ENCODE data around the gene SLC1A6.
"Not testable (repeated sequence)": the region's sequence is repeated elsewhere in the genome, so short reads cannot be mapped to it uniquely, and the experiment has no call there.

The SLC1A6 gene

DNA sequence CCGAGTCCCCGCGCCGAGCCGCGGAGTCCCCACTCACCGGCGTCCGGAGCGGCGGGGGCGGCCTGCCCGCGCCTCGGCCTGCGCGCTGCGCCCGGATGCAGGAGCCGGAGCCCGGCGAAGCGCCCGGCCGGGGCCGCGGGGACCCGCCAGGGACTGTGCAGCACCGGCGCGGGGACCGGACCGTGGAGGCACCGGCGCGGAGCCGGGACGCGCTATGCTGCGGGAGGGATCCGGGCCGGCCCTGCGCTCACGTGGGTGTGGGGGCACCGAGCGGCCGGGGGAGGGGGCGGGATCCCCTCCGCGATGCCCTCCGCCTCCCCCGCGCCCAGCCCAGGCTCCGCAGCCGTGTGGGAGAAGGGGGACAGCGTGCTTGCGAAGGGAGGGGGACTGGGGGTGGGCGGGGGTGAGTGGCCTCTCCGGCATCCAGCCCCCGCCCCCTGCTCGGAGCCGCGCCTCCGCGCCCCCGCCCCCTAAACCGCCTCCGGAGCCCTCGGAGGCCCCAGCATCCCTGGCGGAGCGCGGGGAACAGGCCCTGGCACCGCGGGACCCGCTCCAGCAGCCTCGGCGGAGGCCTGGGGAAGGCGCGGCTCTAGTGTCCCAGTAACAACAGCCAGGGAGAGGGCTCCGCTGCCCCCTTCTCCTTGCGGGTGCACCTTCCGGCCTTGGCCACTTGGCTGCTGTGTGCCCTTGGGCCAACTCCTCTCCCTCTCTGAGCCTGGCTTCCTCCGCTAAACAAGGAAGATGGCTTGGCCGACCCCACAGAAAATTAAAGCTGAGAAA, at the start of gene SLC1A6:
Gene SLC1A6, minus strand, starts transcription at position 389 of the 780 bp plus-strand sequence. CDS start 6,954 bp downstream, outside the sequence.
- DNase-seq (ENCODE audit: low spot score): no peak

DNA sequence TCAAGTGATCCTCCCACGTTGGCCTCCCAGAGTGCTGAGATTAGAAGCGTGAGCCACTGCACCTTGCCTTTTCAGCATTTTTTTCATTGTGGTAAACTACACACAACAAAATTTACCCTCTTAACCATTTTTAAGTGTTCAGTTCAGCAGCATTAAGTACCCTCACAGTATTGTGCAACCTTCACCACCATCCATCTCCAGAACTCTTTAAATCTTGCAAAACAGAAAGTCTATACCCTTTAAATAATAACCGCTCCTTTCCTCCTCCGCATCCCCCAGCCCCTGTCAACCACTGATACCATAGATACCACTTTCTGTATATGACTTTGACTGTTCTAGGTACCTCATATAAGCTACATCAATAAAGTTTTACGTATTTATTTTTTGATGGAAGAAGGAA, 48.8 kb upstream of the SLC1A6 start:
- no peak for DNase-seq (ENCODE audit: low spot score)

DNA sequence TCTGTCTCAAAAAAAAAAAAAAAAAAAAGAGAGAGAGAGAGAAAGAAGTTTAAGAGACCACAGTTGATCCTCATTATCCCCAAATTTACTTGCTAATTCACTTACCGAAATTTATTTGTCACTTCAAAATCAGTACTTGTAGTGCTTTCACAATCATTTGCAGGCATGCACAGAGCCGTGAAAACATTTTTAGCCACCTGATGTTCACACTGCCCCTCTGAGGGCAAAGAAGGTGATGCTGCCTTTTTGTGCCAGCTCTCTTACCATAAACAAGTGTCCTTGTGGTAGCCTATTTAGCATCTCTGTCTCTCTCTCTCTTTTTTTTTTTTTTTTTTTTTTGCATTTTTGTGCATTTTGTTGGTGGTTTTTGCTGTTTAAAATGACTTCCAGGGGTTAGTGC, 45.6 kb upstream of the SLC1A6 start:
- no peak for DNase-seq (ENCODE audit: low spot score)

DNA sequence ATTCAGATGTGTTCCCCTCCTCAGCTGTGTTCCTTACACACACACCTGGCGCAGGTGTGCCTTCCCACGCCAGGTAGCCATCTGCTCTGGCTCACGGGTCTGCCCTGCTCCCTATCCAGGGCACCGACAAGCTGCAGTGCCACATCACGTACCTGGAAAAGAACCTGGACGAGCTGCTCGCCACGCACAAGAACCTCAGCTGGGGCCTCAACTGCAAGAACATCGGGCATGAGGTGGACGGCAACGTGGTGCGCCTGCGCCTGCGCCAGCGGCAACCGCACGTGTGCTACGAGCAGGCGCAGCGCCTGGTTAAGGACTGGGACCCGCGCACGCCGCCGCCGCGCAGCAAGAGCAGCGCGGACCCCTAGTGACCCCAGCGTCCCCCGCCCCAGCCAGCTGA, 43.1 kb upstream of the SLC1A6 start:
- no peak for DNase-seq (ENCODE audit: low spot score)

DNA sequence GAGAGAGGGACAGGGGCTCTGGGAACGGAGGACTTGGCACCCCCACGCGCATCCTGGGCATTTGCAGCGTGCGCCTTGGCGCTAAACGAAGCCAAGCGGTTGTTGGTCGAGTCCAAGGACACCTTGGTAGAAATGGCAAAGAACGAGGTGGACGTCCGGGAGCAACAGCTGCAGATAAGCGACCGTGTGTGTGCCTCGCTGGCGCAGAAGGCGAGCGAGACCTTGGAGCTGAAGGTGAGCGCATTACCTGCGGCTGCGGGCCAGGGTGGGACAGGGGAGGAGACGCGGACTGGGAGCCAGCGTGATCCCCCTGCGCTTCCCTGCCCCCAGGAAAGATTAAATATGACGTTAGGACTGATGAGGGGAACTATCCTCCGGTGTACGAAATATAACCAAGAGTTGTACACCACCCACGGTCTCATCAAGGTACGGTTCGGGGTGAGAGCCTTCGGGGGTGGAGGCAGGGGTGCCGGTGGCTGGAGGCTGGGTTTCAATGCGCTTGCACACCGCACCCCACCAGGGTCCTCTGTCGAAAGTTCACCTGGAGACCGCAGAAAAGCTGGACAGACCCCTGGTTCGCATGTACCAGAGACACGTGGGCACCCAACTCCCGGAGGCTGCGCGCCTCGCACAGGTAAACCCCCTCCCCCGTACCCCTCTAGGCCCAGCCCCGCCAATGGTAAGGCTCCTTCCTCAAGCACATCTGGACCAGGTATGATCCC, 41.8 kb upstream of the SLC1A6 start:
- no peak for DNase-seq (ENCODE audit: low spot score)

DNA sequence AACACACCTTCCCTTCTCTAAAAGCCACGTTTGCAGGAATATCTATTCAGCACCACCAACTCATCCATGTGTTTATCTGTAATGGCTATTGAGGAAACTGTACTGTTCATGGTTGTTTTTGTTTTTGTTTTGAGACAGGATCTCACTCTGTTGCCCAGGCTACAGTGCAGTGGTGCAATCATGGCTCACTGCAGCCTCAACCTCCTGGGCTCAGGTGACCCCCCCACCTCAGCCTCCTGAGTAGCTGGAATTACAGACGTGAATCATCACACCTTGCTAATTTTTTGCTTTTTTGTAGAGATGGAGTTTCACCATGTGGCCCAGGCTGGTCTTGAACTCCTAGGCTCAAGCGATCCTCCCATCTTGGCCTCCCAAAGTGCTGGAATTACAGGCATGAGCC, 39.2 kb upstream of the SLC1A6 start:
- DNase-seq (ENCODE audit: low spot score): not testable (repeated sequence)

DNA sequence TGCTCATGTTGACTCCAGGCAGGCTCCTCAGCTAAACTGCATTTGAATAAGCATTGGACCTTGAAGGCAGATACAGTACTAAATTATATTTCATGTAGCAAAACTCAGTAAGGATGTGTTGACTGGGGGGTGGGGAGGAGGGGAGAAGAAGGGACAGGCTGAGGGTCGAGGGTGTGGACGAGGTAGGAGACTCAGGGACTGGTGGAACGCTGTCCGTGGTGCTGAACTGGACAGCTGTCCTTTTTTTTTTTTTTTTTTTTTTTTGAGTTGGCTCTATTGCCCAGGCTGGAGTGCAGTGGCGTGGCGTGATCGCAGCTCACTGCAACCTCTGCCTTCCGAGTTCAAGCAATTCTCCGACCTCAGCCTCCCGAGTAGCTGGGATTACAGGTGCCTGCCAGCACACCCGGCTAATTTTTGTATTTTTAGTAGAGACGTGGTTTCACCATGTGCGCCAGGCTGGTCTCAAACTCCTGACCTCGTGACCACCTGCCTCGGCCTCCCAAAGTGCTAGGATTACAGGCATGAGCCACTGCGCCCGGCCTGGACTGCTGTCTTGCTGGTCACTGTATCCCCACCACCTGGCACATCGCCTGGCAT, 36.4 kb upstream of the SLC1A6 start:
- DNase-seq (ENCODE audit: low spot score): no peak

DNA sequence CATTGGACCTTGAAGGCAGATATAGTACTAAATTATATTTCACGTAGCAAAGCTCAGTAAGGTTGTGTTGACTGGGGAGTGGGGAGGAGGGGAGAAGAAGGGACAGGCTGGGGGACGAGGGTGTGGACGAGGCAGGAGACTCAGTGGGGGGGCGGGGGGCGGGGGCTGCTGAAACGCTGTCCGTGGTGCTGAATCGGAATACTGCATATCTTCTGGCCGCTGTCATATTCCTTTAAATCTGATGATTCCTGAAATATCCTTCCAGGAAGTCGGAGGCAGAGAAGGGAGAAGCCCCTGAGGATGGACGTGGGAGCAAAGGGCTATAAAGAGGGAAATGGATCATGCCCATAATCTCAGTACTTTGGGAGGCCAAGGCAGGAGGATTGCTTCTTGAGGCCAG, 34.9 kb upstream of the SLC1A6 start:
- no peak for DNase-seq (ENCODE audit: low spot score)

DNA sequence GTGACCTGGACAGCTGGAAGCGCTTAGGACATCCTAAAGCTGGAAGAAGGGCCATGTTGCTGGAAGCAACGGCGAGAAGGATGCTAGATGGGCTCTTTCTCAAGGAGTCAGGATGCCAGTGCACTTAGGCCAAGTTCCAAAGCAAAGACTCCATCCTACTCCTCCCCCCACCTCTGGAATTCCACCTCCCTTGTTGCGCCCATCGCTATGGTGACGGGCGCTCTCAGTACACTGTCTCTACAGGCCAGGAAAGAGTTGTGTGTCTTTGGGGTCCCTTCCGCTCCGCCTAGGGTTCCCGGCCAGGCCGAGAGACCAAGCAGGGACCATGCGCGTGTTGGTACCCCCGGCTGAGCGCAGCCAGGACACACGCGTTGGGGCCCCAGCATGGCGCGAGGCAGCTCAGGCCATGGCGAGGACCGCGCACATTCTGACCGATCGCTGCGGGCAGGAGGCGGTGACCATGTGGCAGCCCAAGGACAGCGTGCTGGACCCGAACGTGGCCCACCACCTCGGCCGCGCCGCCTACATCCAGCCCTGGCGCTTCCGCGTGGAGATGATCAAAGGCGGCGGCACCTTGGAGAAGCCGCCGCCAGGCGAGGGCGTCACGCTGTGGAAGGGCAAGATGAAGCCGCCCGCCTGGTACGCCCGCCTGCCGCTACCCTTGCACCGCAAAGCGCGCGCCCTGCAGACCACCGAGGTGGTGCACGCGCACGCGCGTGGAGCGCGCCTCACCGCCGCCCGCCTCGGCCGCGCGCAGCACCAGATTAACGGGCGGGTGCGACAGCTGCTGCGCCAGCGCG, 31.0 kb upstream of the SLC1A6 start:
- DNase-seq (ENCODE audit: low spot score): no peak

DNA sequence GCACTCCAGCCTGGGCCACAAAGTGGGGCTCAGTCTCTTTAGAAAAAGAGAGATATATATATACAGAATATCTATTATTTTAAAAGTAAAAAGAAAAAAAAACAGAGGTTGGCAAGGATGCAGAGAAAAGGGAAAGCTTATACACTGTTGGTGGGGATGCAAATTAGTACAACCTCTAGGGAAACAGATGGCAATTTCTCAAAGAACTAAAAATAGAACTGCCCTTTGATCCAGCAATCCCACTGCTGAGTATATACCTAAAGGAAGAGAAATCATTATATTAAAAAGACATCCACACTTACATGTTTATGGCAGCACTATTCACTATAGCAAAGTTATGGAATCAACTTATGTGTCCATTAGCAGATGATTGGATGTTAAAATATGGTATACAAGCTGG, 28.6 kb upstream of the SLC1A6 start:
- no peak for DNase-seq (ENCODE audit: low spot score)

DNA sequence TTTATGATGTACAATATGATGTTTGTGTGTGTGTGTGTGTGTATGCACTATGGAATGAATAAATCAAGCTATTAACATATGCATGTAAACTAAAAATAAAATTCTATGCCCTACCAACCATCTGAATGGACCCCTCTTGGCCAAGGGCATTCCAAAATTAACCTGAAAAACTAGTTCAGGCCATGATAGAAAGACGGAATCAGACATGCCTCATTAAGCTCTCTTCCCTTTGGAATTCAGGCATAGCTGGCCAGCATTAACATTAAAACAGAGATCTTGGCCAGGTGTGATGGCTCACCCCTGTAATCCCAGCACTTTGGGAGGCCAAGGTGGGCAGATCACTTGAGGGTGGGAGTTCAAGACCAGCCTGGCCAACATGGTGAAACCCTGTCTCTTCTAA, 18.3 kb upstream of the SLC1A6 start:
- no peak for DNase-seq (ENCODE audit: low spot score)

DNA sequence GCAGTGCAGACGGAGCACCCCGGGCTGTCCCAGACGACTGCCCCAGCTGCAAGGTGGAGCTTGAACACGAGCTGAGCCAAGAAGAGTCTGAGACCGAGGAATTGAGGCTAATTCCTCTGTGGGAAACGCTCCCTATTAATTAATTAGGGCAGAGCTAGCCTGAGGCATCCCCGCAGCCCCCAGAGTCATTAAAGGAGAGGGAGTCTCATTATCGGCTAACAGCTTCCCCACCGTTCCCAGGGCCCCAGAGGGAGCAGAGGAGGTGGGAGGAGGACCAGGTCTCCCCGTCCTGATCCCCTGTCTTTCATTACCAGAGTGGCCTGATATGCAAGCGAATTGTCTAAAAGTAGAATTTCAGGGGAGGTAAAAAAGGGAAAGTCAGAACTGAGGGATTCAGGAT, 13.1 kb upstream of the SLC1A6 start:
- no peak for DNase-seq (ENCODE audit: low spot score)

DNA sequence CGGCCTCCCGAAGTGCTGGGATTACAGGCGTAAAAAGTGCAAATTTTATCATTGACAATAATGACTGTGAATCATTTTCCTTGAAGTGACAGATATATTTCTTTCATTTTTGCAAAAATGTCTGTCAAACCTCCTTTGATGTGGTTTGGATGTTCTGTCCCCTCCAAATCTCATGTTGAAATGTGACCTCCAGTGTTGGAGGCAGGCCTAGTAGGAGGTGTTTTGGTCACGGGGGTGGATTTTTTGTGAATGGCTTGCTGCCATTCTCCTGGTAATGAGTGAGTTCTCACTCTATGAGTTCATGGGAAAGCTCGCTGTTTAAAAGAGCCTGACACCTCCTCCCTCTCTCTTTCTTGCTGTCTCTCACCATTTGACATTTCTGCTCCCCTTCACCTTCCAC, 5.5 kb upstream of the SLC1A6 start:
- no peak for DNase-seq (ENCODE audit: low spot score)

DNA sequence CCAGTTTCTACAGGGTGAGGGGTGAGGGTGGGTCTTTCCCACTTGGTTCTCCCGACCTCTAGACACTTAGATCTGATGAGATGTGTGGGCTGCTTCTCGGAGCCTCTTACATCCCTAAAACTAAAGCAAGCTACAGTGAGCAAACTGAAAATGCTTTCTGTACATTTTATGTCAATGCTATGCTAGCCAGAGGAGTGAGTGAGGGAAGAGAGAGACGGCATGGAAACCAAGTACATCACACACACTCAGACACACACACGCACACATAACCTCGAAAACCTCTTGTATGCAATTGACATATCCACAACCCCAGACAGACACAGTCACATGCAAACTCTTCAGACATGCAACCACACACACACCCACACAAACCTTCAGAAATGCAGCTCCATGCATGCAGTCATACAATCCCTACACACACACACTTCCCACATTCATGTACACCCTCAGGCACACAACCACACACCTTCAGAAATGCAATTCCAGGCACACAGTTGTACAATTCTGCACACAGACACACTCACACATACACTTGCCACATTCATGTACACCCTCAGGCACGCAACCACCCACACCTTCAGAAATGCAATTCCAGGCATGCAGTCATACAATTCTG, 1.4 kb downstream of the SLC1A6 start:
- DNase-seq (ENCODE audit: low spot score): no peak

DNA sequence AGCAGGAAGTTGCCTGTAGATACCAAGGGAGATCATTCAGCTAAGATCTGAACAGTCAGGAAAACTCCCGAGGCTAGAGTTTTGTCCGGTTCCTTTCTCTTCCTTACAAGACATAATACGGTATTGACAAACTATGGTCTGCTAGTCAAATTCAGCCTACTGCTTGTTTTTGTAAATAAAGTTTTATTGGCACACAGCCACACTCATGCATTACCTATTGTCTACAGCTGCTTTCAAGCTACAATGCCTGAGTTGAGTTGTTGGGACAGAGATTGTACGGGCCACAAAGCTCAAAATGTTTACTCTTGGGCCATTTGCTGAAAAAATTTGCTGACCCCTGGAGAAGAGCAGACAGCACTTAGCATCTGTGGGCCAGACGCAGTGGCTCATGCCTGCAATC, 2.5 kb downstream of the SLC1A6 start:
- DNase-seq (ENCODE audit: low spot score): no peak

DNA sequence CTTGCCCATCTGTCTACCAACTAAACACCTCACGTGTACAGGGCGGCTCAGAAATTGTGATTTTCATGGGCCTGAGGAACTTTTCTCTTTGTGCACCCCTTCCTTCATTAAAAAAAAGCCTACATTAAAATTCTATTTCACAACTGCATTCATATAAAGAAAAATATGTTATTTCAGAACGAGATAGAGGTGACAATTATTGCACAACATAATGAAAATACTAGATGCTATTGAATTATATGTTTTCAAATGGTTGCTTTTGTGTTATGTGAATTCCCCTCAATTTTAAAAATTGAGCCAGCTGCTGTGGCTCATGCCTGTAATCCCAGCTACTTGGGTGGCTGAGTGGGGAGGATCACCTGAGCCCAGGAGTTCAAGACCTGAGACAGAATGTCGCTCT, 5.2 kb downstream of the SLC1A6 start:
- DNase-seq (ENCODE audit: low spot score): no peak

DNA sequence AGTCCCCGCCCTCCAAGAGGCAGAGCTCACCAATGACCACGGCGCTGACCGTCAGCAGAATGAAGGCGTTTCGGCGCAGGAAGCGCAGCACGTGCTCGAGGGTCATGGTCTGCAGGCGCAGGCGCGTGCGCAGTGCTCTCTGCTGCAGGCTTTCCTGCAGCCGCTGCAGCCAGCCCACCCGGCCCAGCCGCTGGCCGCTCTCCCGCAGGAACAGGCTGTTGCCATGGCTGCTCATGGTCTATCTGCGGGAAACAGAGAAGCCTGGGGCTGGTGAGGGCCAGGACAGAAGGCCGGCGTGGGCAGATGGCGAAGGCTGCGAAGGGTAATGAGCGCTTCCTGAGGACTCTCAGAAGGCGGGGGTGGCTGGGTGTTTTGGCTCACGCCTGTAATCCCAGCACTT, 7.0 kb downstream of the SLC1A6 start:
- no peak for DNase-seq (ENCODE audit: low spot score)

DNA sequence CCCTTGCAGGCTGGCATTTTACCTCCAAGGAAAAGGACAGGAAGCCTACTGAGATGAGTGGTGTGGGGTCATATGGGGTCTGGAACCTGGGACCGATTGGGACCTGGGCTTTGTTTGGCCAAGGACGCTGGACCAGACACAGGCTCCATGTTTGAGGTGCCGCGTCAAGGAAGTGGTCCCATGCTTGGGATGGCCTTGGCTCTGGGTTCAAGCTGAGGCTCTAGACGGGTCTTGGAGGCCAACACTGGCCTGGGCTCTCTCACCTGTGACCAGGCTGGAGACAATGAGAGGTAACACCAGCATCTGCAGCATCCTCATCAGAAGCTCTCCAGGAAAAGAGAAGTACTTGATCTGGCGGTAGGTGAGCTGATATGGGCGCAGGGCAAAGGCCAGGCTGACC, 8.2 kb downstream of the SLC1A6 start:
- no peak for DNase-seq (ENCODE audit: low spot score)

DNA sequence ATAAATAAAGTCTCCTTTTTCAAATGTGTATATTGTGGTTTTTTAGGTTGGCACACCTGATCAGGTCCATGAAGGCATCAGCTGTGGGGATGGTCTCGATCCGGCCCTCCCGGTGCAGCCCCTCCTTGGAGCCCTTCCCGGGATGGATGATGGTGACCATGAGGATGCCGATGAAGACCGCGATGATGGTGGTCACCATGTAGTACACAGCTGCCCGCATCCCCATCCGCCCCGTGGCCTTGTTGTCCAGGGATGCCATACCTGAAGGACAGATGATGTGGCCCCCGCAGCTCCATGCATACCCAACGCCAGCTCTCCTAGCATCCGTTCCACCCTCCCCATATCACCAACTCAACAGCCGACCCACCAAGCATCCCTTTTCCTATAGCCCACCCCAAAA, 11.4 kb downstream of the SLC1A6 start:
- no peak for DNase-seq (ENCODE audit: low spot score)

DNA sequence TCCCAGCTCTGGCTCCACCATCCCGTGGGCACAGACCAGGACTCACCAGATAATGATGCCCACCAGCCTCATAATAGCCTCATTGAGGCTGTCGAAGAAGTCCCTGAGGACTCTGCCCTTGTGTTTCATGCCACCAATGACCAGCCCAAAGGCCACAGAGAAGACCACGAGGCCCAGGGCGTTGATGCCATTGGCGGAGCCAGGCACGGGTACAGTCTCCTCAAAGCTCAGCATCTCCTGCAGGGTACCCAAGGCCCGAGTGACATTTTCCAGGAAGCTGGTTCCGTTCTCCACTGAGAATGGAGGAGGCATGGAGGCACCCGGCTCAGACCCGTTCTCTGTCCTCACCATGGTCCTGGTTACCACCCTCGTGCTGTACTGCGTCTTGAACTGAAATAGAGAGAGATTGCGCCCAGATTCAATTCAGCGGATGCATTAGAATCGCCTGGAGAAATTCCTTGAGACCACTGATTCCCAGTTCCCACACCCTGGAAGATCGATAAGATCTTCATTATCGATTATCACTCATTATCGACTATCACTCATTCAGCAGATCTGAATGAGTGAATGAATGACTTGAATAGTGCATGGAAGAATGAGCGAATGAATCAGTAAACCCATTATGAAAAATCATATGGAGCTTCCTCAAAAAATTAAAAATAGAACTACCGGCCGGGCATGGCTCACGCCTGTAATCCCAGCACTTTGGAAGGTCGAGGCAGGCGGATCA, 17.5 kb downstream of the SLC1A6 start:
- DNase-seq (ENCODE audit: low spot score): no peak

DNA sequence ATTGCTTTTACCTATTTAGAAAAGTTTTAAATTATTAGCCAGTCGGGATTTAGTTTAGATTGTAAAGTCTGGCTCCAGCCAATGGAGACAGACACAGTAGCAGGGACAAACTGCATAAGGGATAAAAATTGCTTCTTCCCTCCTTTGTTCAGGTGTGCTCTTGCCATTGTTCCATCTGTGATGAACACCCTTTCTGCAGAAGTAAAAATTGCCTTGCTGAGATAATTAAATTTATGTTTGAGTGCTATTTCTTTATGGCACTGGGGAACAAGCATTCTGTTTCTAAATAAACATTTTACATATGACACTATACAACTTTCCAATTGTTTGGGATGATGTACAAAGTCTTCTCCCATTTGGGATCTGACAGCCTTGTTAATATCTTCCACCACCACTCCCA, 20.4 kb downstream of the SLC1A6 start:
- no peak for DNase-seq (ENCODE audit: low spot score)

All from CD4-positive, alpha-beta T cell treated with Interleukin-15 for 4 hours (primary cell).